NT2/D1 (cell line): ENCODE data around the gene SLITRK2.

Source experiments
- SUZ12 ChIP-seq: IDR thresholded peaks from 2 replicates; pipeline ENCODE4 v1.6.1; 2011; ENCODE audit not compliant: insufficient read length, insufficient read depth; ENCODE audit errors: extremely low read depth
- YY1 ChIP-seq: IDR thresholded peaks from 2 replicates; pipeline ENCODE4 v1.6.1; 2011; ENCODE audit not compliant: insufficient read length, insufficient read depth
- ZNF274 ChIP-seq: IDR thresholded peaks from 2 replicates; pipeline ENCODE4 v1.6.1; 2011; ENCODE audit warnings: mild to moderate bottlenecking, low read depth, low read length

DNA sequence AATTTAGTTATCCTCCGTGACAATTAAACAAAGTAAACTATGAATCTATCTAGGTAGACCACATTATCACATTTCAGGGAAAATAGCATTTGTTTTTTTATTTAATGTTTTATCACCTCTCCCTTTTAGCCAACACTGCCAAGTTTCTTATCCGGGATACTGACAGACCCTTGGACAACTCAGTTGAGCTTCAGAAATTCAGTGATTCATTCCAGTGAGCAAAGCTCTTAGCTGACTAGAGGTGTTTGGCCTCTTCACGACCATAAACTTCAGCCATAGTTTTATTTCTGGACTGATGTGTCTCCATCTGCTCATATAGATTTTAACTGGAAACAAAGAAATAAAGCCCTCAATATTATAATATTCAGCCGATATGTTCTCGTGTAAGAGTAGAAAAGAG is 15.2 kb downstream of the SLITRK2 start:
- no peak for TF ChIP-seq YY1
- TF ChIP-seq SUZ12 = no peak
- no peak for TF ChIP-seq ZNF274
